GM12891 (cell line): ENCODE measurements around the gene GDF15.

Source experiments
- POLR2A ChIP-seq: IDR thresholded peaks from 2 replicates; pipeline ENCODE4 v1.6.1; 2011; ENCODE audit warnings: low read depth, low read length, control low read depth
- POLR2AphosphoS5 ChIP-seq: IDR thresholded peaks from 2 replicates; pipeline ENCODE4 v1.6.1; 2011; ENCODE audit warnings: low read depth, low read length, control low read depth
- SPI1 ChIP-seq: IDR thresholded peaks from 2 replicates; pipeline ENCODE4 v1.6.1; 2011; ENCODE audit warnings: low read depth, low read length, control low read depth
- TAF1 ChIP-seq: IDR thresholded peaks from 2 replicates; pipeline ENCODE4 v1.6.1; 2011; ENCODE audit warnings: low read depth, low read length, control low read depth

DNA sequence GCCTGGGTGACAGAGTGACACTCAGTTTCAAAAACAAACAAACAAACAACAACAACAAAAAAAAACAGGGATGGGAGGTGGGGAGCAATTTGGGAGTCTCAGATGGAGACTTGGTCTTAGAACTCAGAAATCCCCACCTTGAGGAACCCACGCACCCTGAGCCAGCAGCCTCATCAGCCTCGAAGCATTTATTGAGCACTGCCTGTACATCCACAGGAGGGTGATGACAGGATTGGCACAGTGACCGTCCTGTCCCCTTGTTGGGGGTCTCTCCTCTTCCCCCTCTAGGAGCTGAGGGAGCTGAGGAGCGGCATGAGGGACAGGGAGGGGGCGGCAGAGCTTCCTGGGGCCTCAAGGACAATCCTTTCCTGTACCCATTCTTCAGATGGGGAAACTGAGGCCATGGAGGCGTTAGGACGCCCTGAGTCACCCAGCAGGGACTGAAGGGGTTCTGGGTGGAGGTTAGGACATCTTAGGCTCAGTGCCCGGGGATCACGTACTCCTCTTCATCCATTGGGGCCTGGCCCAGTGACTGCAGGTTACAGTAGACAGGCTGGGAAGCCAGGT lies 5.6 kb downstream of the GDF15 start:
- TF ChIP-seq POLR2A (no peak), POLR2AphosphoS5 (no peak), TAF1 (no peak), SPI1 (no peak)
